Prostate gland (tissue), 2 donors: ENCODE results near the gene CD52.

Experiments used
- CTCF ChIP-seq, 4 experiments: fragments of 200-600 bp in 2 of 4; fragments of 450-650 bp in 2 of 4; sonication (generic) in 2 of 4; IDR thresholded peaks; 1 replicate in 3 of 4; 2 replicates in 1 of 4; pipeline ENCODE4 v1.5.1; 2016 to 2019; ENCODE audit warnings: antibody characterized with exemption in 4 of 4, mild to moderate bottlenecking in 2 of 4, moderate library complexity in 2 of 4
- POLR2A ChIP-seq: fragments of 450-650 bp; IDR thresholded peaks from one replicate; pipeline ENCODE4 v1.6.1; 2016; ENCODE audit warnings: antibody characterized with exemption, mild to moderate bottlenecking
- POLR2AphosphoS5 ChIP-seq: sonication (generic); formaldehyde crosslinking; IDR thresholded peaks from one replicate; pipeline ENCODE4 v1.6.1; 2017; ENCODE audit warnings: antibody characterized with exemption

- TF ChIP-seq CTCF (IDR thresholded peaks at IDR 0.05), result no peak
- no peak for TF ChIP-seq POLR2AphosphoS5
- TF ChIP-seq POLR2A, result no peak
Observed at GRCh38 chr1:26368006-26368405, 50.2 kb downstream of the CD52 start.
